Liver (tissue), 3 donors: Measurements from ENCODE around the gene IGFALS.

Experiments used
- EGR1 ChIP-seq, 2 donors: IDR thresholded peaks; 2 replicates each; pipeline ENCODE4 v1.6.1; 2016 to 2018; ENCODE audit warnings: antibody characterized with exemption in 2 of 2, low read depth in 2 of 2
- FOXA1 ChIP-seq: IDR thresholded peaks from 2 replicates; pipeline ENCODE4 v1.6.1; 2016; ENCODE audit warnings: antibody characterized with exemption
- GABPA ChIP-seq, 2 donors: IDR thresholded peaks in 1 of 2; conservative IDR thresholded peaks in 1 of 2; 2 replicates each; pipeline ENCODE4 v1.6.1; 2016; ENCODE audit warnings: antibody characterized with exemption in 2 of 2, mild to moderate bottlenecking in 1 of 2, moderate library complexity in 1 of 2
- HNF4A ChIP-seq, 2 donors: conservative IDR thresholded peaks; 2 replicates each; pipeline ENCODE4 v1.6.1; 2016; ENCODE audit warnings: antibody characterized with exemption in 2 of 2, mild to moderate bottlenecking in 2 of 2
- JUND ChIP-seq, 2 donors: IDR thresholded peaks; 2 replicates each; pipeline ENCODE4 v1.6.1; 2016; ENCODE audit warnings: antibody characterized with exemption in 2 of 2
- RAD21 ChIP-seq, 2 donors: IDR thresholded peaks; 2 replicates each; pipeline ENCODE4 v1.6.1; 2016; ENCODE audit warnings: antibody characterized with exemption in 2 of 2, mild to moderate bottlenecking in 2 of 2
- SP1 ChIP-seq: IDR thresholded peaks from 2 replicates; pipeline ENCODE4 v1.6.1; 2018; ENCODE audit warnings: antibody characterized with exemption, mild to moderate bottlenecking
- TAF1 ChIP-seq: conservative IDR thresholded peaks from 2 replicates; pipeline ENCODE4 v1.6.1; 2016; ENCODE audit warnings: antibody characterized with exemption, mild to moderate bottlenecking
- YY1 ChIP-seq: IDR thresholded peaks from 2 replicates; pipeline ENCODE4 v1.6.1; 2016; ENCODE audit warnings: antibody characterized with exemption, mild to moderate bottlenecking
- TF ChIP-seq, protein P1 (sequence below): IDR thresholded peaks from 2 replicates; pipeline ENCODE4 v1.6.1; 2016; ENCODE audit warnings: antibody characterized with exemption
- TF ChIP-seq, protein P2 (sequence below): fragments of 150-350 bp; IDR thresholded peaks from 2 replicates; pipeline ENCODE4 v1.5.1; 2017; ENCODE audit warnings: improper control_type of control experiment, low read depth, low read length; ENCODE audit not compliant: missing input control
- TF ChIP-seq, protein P3 (sequence below): IDR thresholded peaks from 2 replicates; pipeline ENCODE4 v1.6.1; 2016; ENCODE audit warnings: antibody characterized with exemption, mild to moderate bottlenecking
- TF ChIP-seq, protein P4 (sequence below): IDR thresholded peaks from 2 replicates; pipeline ENCODE4 v1.6.1; 2016; ENCODE audit warnings: antibody characterized with exemption
- donor health status: healthy.
- donor health status: healthy.

DNA sequence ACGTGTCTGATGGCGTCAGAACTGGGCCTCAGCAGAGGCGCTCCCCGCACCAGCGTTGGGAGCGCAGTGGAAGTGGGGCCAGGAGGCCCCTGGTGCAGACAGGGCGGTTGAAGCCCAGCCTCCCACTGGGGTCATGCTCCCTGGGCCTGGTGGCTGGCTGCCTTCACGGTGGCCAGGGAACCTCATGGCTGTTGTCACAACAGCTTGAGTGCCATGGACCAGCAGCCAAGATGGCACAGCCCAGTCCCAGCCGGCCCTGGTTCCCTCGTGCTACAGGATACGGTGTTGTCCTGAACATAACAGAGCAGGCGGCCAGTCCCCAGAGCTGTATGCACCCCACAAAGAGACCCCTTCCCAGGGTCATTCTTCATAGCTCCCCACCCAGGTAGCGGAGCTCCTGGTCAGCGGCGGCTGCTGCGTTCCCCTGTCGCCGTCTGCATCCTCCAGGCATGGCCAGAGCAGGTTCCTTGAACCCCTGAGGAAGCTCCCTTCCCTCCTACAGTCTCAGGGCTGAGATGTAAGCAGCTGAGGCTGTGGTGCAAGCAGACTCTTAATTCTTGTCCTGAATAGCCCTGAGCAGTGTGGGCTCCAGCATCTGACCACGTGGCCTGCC, 51.8 kb downstream of the IGFALS start:
- TF ChIP-seq GABPA (IDR thresholded peaks at IDR 0.05 in 1 of 2, conservative IDR thresholded peaks at IDR 0.05 in 1 of 2): no peak
- TF ChIP-seq, protein P1, sequence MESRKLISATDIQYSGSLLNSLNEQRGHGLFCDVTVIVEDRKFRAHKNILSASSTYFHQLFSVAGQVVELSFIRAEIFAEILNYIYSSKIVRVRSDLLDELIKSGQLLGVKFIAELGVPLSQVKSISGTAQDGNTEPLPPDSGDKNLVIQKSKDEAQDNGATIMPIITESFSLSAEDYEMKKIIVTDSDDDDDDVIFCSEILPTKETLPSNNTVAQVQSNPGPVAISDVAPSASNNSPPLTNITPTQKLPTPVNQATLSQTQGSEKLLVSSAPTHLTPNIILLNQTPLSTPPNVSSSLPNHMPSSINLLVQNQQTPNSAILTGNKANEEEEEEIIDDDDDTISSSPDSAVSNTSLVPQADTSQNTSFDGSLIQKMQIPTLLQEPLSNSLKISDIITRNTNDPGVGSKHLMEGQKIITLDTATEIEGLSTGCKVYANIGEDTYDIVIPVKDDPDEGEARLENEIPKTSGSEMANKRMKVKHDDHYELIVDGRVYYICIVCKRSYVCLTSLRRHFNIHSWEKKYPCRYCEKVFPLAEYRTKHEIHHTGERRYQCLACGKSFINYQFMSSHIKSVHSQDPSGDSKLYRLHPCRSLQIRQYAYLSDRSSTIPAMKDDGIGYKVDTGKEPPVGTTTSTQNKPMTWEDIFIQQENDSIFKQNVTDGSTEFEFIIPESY: no peak
- TF ChIP-seq, protein P2, sequence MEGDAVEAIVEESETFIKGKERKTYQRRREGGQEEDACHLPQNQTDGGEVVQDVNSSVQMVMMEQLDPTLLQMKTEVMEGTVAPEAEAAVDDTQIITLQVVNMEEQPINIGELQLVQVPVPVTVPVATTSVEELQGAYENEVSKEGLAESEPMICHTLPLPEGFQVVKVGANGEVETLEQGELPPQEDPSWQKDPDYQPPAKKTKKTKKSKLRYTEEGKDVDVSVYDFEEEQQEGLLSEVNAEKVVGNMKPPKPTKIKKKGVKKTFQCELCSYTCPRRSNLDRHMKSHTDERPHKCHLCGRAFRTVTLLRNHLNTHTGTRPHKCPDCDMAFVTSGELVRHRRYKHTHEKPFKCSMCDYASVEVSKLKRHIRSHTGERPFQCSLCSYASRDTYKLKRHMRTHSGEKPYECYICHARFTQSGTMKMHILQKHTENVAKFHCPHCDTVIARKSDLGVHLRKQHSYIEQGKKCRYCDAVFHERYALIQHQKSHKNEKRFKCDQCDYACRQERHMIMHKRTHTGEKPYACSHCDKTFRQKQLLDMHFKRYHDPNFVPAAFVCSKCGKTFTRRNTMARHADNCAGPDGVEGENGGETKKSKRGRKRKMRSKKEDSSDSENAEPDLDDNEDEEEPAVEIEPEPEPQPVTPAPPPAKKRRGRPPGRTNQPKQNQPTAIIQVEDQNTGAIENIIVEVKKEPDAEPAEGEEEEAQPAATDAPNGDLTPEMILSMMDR: no peak
- no peak for TF ChIP-seq RAD21 (IDR thresholded peaks at IDR 0.05)
- TF ChIP-seq, protein P3, sequence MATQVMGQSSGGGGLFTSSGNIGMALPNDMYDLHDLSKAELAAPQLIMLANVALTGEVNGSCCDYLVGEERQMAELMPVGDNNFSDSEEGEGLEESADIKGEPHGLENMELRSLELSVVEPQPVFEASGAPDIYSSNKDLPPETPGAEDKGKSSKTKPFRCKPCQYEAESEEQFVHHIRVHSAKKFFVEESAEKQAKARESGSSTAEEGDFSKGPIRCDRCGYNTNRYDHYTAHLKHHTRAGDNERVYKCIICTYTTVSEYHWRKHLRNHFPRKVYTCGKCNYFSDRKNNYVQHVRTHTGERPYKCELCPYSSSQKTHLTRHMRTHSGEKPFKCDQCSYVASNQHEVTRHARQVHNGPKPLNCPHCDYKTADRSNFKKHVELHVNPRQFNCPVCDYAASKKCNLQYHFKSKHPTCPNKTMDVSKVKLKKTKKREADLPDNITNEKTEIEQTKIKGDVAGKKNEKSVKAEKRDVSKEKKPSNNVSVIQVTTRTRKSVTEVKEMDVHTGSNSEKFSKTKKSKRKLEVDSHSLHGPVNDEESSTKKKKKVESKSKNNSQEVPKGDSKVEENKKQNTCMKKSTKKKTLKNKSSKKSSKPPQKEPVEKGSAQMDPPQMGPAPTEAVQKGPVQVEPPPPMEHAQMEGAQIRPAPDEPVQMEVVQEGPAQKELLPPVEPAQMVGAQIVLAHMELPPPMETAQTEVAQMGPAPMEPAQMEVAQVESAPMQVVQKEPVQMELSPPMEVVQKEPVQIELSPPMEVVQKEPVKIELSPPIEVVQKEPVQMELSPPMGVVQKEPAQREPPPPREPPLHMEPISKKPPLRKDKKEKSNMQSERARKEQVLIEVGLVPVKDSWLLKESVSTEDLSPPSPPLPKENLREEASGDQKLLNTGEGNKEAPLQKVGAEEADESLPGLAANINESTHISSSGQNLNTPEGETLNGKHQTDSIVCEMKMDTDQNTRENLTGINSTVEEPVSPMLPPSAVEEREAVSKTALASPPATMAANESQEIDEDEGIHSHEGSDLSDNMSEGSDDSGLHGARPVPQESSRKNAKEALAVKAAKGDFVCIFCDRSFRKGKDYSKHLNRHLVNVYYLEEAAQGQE: no peak
- TF ChIP-seq JUND (IDR thresholded peaks at IDR 0.05): no peak
- no peak for TF ChIP-seq YY1
- TF ChIP-seq EGR1 (IDR thresholded peaks at IDR 0.05; ENCODE audit: low read depth in 2 of 2): no peak
- no peak for TF ChIP-seq HNF4A (conservative IDR thresholded peaks at IDR 0.05)
- TF ChIP-seq FOXA1: no peak
- TF ChIP-seq, protein P4, sequence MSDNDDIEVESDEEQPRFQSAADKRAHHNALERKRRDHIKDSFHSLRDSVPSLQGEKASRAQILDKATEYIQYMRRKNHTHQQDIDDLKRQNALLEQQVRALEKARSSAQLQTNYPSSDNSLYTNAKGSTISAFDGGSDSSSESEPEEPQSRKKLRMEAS: no peak
- no peak for TF ChIP-seq TAF1
- no peak for TF ChIP-seq SP1
